NCI-H2196 treated with DMSO at 0.1 percent for 48 hours (cell line): ENCODE data around the gene SPDEF.

ENCODE experiments used
- DNase-seq: peaks from one replicate; lab custom pipeline; 2025; ENCODE audit not compliant: unreplicated experiment; lab: John Stamatoyannopoulos, UW

SPDEF gene

DNA sequence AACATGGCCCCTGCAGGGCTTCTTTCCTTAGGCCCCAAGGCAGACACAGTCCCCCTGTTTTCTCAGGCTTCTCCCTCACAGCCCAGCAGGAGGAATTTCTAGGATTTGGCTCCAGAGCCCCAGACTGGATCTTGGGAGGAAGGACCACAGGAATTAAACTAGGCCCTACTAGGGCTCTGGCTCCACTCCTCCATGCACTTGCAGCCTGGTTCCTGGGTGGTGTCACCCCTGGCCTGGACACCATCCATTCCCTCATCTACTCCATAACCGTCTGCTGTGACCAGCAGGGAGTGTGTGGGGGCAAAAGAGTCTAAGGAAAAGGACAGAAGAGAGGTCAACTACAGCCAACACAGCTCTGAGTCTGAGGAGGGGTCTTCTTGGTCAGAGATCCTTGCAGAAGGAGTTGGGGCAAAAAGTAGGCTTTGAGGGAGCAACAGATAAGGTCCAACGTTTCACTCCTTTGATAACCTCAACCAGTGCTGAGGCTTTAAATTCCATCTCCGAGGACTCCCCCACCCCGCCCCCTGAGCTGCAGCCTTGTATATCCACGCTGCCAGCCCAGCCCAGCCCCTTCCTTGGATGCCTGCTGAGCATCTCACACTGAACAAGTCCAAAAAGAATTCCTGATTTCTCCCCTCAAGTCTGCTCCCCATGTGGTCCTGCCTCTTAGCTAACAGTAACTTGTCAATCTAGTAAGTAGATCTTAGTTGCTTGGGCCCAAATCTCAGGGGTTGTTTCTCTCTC, 27.9 kb upstream of the SPDEF start:
- no peak for DNase-seq

GRCh38 chr6:34583461-34583860, 27.3 kb upstream of the SPDEF start:
- no peak for DNase-seq

- DNase-seq: no peak
Observed at GRCh38 chr6:34581561-34581920, 25.4 kb upstream of the SPDEF start.

DNA sequence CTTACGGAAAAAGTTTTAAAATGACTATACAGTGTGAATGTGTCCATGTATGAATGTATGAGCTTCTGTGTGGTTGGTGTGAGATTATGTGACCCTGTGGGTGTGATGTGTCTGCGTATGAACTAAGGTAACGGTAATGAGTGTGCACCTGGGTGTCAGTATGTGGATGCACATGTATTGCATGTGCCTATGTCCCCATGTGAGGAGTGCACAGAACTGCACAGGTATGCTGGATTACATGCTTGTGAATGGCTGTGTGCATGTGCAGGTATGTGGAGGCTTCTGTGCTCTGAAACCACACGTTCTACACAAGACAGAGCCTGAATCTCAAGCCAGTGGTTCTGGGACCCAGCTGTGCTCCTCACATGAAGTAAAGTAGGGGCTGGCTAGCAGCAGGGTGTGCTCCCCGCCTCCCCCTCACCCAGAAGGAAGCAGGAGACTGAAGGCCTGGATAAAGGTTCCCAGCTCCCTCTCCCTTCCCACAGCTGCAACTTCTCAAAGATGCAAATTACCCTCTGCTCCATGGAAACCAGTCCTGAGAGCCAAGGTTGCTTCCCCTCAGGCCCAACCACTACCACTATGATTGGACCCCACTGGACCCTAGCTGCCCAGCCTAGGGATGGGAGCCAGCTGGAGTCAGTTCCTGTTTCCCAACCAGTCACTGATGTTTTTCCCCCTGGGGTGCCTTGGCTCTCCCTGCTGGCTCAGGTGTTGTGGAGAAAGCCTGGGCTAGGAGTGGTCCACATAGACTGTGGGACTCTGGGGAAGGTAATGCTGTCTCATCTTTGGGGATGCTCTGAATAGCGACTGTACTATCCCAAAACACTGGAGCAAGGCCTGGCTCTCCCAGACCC, 24.8 kb upstream of the SPDEF start:
- no peak for DNase-seq

GRCh38 chr6:34578445-34579262, 22.5 kb upstream of the SPDEF start:
- no peak for DNase-seq

- DNase-seq: no peak
Observed at GRCh38 chr6:34576286-34576955, 20.3 kb upstream of the SPDEF start.

GRCh38 chr6:34575326-34575725, 19.2 kb upstream of the SPDEF start:
- no peak for DNase-seq

DNA sequence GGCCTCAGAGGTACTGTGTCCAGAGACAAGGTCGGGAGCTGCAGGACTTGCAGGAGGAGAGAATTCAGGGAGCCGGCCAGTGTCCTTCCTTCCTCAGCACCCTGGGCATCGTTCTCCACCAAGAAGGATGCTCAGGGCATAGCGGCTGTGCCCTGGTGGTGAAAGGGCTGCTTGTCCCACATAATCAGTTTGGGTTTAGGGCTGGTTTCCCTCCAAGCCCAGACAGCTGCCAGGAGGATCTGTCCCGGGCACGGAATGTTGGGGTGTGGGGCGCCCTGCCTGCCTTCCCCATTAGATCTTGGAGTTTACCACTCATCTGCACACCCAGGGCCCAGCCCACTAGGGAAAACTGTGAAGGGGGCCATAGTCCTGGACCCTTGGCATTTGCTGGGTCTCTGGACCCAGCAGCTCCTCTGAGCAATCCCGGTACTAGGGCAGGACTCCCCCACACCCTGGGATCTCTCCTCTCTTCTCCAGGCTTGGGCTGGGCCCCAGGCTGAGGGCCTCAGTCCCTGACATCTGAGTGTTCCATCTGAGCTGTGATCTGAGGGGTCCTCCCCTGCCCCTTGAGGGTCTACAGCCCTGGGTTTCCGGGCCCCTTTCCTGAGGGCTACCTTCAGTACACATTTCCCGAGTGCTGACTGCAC, 18.6 kb upstream of the SPDEF start:
- DNase-seq: no peak

DNA sequence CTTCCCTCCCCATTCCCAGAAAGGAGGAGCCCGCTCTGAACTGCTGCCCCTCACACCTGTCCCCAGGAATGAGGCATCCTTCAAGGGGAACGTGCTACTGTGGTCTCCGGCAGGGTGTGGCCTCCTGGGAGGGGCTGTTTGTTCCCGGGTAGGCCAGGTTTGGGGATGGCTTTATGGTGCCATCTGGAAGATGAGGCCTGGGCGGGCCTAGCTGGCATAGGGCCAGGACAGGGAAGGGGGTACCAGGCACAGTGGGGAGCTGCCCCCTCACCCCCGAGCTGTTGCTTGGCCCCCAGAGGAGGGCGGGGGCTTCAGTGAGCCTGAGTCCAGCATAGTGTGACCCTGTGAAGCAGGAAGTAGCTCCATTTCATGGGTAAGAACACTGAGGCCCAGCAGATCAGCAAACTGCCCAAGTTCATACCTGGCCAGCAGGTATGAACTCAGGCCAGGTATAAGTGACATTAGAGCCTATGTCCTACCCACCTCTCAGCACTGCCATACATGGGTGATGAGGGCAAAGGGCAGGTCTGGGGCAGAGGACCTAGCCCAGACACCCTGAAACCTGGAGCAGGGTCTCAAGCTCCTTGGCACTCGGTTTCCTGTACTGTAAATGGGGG, 17.5 kb upstream of the SPDEF start:
- no peak for DNase-seq

- DNase-seq: no peak
Observed at GRCh38 chr6:34572585-34572984, 16.5 kb upstream of the SPDEF start.

- DNase-seq: no peak
Observed at GRCh38 chr6:34572021-34572420, 15.9 kb upstream of the SPDEF start.

DNA sequence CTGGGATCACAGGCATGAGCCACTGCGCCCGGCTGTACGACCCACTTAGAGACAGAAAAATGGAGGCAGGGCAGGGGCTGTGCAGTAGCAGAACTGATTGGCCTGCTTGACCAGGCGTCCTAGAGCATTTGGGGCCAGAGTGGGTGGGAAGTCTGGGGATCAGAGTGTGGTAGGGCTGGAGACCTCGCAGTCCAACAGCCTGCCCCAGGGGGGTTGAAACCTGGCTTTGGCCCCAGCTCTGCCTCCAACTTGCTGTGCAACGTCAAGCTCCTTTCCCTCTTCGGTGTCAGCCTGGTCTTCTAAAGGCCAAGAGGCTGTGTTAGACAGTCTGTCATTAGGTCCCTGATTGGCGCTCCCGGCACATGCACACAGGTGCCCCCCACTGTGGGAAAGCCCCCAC, 15.3 kb upstream of the SPDEF start:
- DNase-seq: no peak

GRCh38 chr6:34570066-34570833, 14.1 kb upstream of the SPDEF start:
- DNase-seq: no peak

DNA sequence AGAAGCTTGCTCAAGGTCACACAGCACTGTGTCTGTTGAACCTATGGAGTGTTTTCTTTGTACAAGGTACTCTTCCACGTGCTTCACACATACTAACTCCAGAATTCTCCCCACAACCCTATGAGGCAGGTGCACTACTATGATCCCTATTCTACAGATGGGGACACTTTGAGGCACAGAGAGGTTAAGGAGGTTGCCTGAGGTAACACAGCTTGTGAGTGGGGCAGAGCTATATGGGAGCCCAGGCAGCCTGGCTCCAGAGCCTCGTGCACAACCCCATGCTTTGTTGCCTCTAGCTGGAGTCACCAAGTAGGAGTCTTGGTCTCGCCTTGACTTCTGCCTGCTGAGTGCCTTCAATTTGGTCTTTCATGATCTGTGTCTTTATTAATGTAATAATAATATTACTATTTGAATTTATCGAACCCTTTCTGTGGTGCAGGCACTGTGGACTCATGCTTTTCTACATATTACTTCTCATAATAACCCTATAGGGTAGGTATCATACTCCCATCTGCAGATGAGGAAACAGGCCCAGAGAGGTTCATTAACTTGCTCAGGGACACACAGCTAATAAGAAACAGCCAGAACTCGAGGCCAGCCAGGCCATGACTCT, 13.3 kb upstream of the SPDEF start:
- no peak for DNase-seq

DNA sequence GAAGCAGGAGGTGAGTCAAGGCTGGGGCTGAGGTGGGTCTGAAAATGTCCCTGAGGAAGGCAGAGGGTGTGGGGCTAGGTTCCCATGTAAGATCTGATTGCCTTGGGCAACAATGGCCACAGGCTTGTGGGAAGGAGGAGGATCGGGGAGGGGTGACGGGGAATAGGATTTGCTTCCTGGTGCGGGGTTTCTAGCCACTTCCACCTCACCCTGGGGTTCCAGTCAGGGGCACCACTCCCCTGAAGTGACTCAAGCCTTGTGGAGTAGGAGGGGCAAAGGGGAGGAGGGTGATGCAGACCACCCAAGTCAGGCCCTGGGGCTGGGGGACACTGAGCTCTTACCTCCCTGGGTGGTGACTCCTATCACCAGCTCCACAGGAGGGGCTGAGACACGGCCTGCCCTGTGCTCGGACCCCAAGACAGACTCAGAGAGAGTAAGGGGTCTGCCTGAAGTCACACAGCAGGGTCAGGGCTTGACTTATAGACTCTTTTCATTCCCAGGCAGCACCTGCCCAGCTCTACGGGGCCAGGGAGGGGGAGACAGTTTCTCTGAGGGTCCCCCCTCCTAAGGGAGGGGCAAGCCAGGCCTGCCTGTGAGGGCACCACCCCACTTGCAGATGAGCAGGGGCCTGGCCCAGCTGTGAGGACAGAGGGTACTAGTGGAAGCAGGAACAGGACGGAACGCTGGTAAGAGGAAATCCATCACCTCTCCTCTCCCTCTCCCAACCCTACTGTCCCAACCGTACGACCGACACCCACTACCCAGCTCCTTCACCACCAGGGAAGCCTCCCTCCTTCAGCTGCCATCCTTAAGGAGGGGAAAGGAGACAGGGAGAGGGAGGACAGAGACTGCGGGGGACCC, 12.4 kb upstream of the SPDEF start:
- DNase-seq: no peak

DNA sequence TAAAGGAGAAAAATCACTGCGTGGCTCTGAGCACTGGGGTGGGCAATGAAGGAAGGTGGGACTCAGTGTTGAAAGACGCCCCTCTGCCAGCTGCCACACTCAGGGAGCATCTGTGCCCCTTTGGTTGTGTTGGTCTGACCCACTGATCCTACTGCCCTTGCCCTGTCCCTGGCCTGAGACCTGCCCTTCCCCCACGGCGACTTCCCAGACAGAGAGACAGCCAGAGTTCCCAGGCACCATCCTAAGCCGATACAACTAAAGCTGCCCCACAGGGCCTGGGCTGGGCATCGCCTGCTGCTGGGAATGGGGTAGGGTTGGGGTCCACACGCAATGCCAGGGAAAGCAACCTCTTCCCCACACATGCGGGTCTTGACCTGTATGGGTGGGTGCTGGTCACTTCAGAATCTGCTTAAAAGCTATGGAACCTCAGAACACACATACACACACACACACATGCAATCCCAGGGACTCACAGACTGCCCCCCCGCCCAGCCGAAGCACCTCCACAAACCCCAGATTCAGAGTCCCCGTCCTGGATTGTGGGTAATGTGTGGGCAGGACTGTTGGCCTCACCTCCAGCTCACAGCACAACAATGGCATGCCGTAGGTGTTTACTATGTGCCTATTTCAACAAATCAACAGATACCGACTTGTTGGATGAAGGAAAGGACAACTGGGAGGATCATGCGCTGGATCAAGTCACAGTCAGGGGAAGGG, 10.9 kb upstream of the SPDEF start:
- DNase-seq: no peak

DNA sequence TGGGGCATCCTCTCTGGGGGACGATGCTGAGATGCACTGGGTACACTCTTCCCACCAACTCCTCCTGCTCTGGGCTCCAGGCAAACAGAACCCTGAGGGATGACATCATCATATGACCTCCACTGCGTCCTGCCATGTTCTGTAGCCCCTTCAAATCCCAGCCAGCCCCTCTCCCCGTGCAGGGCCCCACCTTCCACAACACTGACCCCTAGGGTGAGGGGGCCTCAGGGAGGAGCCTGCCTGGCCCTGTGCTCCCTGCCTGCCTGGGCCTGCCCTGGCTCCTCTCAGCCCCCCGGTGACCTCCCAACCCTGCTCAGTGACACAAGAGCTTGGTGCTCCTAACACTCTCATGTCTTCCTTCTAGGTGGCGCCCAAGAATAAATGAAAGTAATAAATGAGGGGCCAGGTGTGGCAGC, 9.6 kb upstream of the SPDEF start:
- DNase-seq: no peak
